Smooth muscle cell (in vitro differentiated cells): ENCODE measurements around the gene USP25. TPM values are rescaled to one million over a fixed set of nuclear protein-coding genes. Genes with fewer than 3 reads are reported as not detected.

Experiments used
- DNase-seq: peaks from one replicate; lab custom pipeline; 2025; ENCODE audit not compliant: unreplicated experiment; lab: John Stamatoyannopoulos, UW
- H2AFZ ChIP-seq: fragments of 200-600 bp; sonication (generic); 2 replicates; pipeline ENCODE4 v1.6.0; 2016; ENCODE audit warnings: antibody characterized with exemption, low read depth, mild to moderate bottlenecking
- H3F3A ChIP-seq: fragments of 200-600 bp; sonication (generic); 2 replicates; pipeline ENCODE4 v1.6.0; 2017; ENCODE audit warnings: antibody characterized with exemption, low read depth
- H3K27ac ChIP-seq: fragments of 200-600 bp; sonication (generic); 2 replicates; pipeline ENCODE4 v1.5.1; 2016; ENCODE audit warnings: low read depth, mild to moderate bottlenecking
- H3K27me3 ChIP-seq: fragments of 200-600 bp; sonication (generic); 2 replicates; pipeline ENCODE4 v1.6.1; 2016; ENCODE audit warnings: low read depth, mild to moderate bottlenecking
- H3K36me3 ChIP-seq: fragments of 200-600 bp; sonication (generic); 2 replicates; pipeline ENCODE4 v1.5.1; 2016; ENCODE audit warnings: low read depth
- H3K4me1 ChIP-seq: fragments of 200-600 bp; sonication (generic); 2 replicates; pipeline ENCODE4 v1.5.1; 2016; ENCODE audit warnings: low read depth
- H3K4me2 ChIP-seq: fragments of 200-600 bp; sonication (generic); 2 replicates; pipeline ENCODE4 v1.6.0; 2016; ENCODE audit warnings: mild to moderate bottlenecking
- H3K4me3 ChIP-seq: fragments of 200-600 bp; sonication (generic); 2 replicates; pipeline ENCODE4 v1.5.1; 2016; ENCODE audit warnings: mild to moderate bottlenecking
- H3K79me2 ChIP-seq: fragments of 200-600 bp; sonication (generic); 2 replicates; pipeline ENCODE4 v1.6.0; 2016; ENCODE audit warnings: low read depth, mild to moderate bottlenecking
- H3K9ac ChIP-seq: fragments of 200-600 bp; sonication (generic); 2 replicates; pipeline ENCODE4 v1.6.0; 2016; ENCODE audit warnings: low read depth
- H3K9me3 ChIP-seq: fragments of 200-600 bp; sonication (generic); replicated peaks from 2 replicates; pipeline ENCODE4 v1.5.1; 2016; ENCODE audit warnings: low read depth
- H4K20me1 ChIP-seq: fragments of 200-600 bp; sonication (generic); 2 replicates; pipeline ENCODE4 v1.6.0; 2016; ENCODE audit warnings: low read depth
- CTCF ChIP-seq: fragments of 200-600 bp; sonication (generic); IDR thresholded peaks from 2 replicates; pipeline ENCODE4 v1.5.1; 2017; ENCODE audit warnings: borderline replicate concordance, mild to moderate bottlenecking, antibody characterized with exemption; ENCODE audit not compliant: insufficient read depth, poor library complexity, severe bottlenecking
- WGBS: methylation state at CpG from one replicate; pipeline ENCODE4 v1.1.7; 2016; ENCODE audit warnings: low lambda C conversion rate; 5-methylcytosine and 5-hydroxymethylcytosine counted together
- polyA plus RNA-seq: library from polyadenylated mRNA; unstranded; fragments of >200 nt; fragmentation: Nextera tagmentation; extraction: Ambion mirVana; gene quantifications from 2 replicates; pipeline ENCODE4 v1.2.1, GENCODE V29; 2016
- total RNA-seq: library from RNA; depleted of rRNA; stranded (reverse); fragments of >200 nt; gene quantifications from 2 replicates; pipeline ENCODE4 v1.2.3, GENCODE V29; 2014

The USP25 gene
- total and polyA plus RNA-seq, 2 experiments from 2014 or later, result 12.0 to 30.7 TPM

GRCh38 chr21:15801352-15801863, 71.6 kb downstream of the USP25 start:
- Histone ChIP-seq H2AFZ (no peak overlapping the region), H3K79me2 (no peaks in the 10 kb centered on the region), H3K4me2 (no peak overlapping the region), H4K20me1 (no peaks in the 10 kb centered on the region), H3K9me3 (no peaks in the 10 kb centered on the region), H3K36me3 (no peaks in the 10 kb centered on the region), H3K27ac (no peak overlapping the region), H3K4me3 (no peak overlapping the region), H3K27me3 (no peaks in the 10 kb centered on the region), H3K9ac (no peak overlapping the region), H3F3A (no peaks in the 10 kb centered on the region), H3K4me1 (no peaks in the 10 kb centered on the region)
- 100% methylated on average over 3 of the region's 3 CpGs for WGBS
- TF ChIP-seq CTCF, result no peak
- no peak for DNase-seq

GRCh38 chr21:15804247-15805005, 74.6 kb downstream of the USP25 start:
- Histone ChIP-seq H3K4me1 (no peaks in the 10 kb centered on the region), H4K20me1 (no peaks in the 10 kb centered on the region), H2AFZ (no peak overlapping the region), H3K4me2 (no peak overlapping the region), H3K27ac (no peak overlapping the region), H3K79me2 (no peaks in the 10 kb centered on the region), H3K27me3 (no peaks in the 10 kb centered on the region), H3F3A (no peaks in the 10 kb centered on the region), H3K4me3 (no peak overlapping the region), H3K9ac (no peak overlapping the region), H3K9me3 (no peaks in the 10 kb centered on the region), H3K36me3 (no peaks in the 10 kb centered on the region)
- TF ChIP-seq CTCF, result no peak
- no peak for DNase-seq
- 94% methylated on average over 4 of the region's 4 CpGs for WGBS

- H3K27me3 ChIP-seq, result no peaks in the 10 kb centered on the region
- no peak overlapping the region for H3K27ac ChIP-seq
- H3K9me3 ChIP-seq, result no peaks in the 10 kb centered on the region
- H2AFZ ChIP-seq, result no peak overlapping the region
- no peaks in the 10 kb centered on the region for H3F3A ChIP-seq
- H3K4me2 ChIP-seq, result no peak overlapping the region
- H3K4me3 ChIP-seq, result no peak overlapping the region
- no peaks in the 10 kb centered on the region for H4K20me1 ChIP-seq
- 92% methylated on average over 7 of the region's 7 CpGs for WGBS
- TF ChIP-seq CTCF, result no peak
- DNase-seq, result no peak
- no peaks in the 10 kb centered on the region for H3K79me2 ChIP-seq
- peaks cover 8% of the 10 kb centered on the region for H3K36me3 ChIP-seq
- no peaks in the 10 kb centered on the region for H3K4me1 ChIP-seq
- no peak overlapping the region for H3K9ac ChIP-seq
These were observed 79.3 kb downstream of the USP25 start for GRCh38 chr21:15809065-15809464.

GRCh38 chr21:15809818-15810217, 80.0 kb downstream of the USP25 start:
- Histone ChIP-seq H4K20me1 (no peaks in the 10 kb centered on the region), H3K9ac (no peak overlapping the region), H3K4me1 (no peaks in the 10 kb centered on the region), H3K79me2 (no peaks in the 10 kb centered on the region), H3K4me2 (no peak overlapping the region), H3K4me3 (no peak overlapping the region), H3K27me3 (no peaks in the 10 kb centered on the region), H3F3A (no peaks in the 10 kb centered on the region), H3K36me3 (peaks cover 8% of the 10 kb centered on the region), H3K9me3 (no peaks in the 10 kb centered on the region), H3K27ac (no peak overlapping the region), H2AFZ (no peak overlapping the region)
- no peak for TF ChIP-seq CTCF
- WGBS, result 81% methylated on average over 3 of the region's 3 CpGs
- DNase-seq, result no peak
